GM12891 (cell line): Measurements from ENCODE around the gene ARHGAP24.

ENCODE experiments used
- PAX5 ChIP-seq: IDR thresholded peaks from 2 replicates; pipeline ENCODE4 v1.6.1; 2011; ENCODE audit warnings: low read length, moderate library complexity, mild to moderate bottlenecking; ENCODE audit not compliant: insufficient read depth, severe bottlenecking
- POLR2A ChIP-seq: IDR thresholded peaks from 2 replicates; pipeline ENCODE4 v1.6.1; 2011; ENCODE audit warnings: low read depth, low read length, control low read depth
- POLR2AphosphoS5 ChIP-seq: IDR thresholded peaks from 2 replicates; pipeline ENCODE4 v1.6.1; 2011; ENCODE audit warnings: low read depth, low read length, control low read depth
- POU2F2 ChIP-seq: IDR thresholded peaks from 2 replicates; pipeline ENCODE4 v1.6.1; 2011; ENCODE audit warnings: low read depth, mild to moderate bottlenecking, control low read depth, low read length, moderate library complexity
- SPI1 ChIP-seq: IDR thresholded peaks from 2 replicates; pipeline ENCODE4 v1.6.1; 2011; ENCODE audit warnings: low read depth, low read length, control low read depth
- TAF1 ChIP-seq: IDR thresholded peaks from 2 replicates; pipeline ENCODE4 v1.6.1; 2011; ENCODE audit warnings: low read depth, low read length, control low read depth

DNA sequence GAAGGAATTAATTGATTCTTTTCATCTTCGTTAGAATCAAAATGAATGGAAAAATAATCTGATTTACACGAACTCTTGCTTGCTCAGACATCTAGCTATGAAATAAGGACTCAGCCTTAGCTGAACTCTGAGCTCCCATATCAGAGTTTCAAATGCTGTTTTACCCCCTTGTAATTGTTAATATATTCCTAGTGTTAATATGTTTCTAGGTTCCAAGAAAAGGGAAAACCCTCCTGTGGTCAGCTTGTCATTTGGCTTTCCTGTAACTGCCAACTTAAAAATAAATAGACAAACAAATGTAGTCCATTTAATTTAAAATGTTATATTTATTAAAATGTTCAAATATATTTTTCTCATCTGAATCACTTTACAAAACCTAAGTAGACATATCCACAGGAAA, 432.1 kb downstream of the ARHGAP24 start:
- TF ChIP-seq POLR2AphosphoS5 (no peak), POLR2A (no peak), SPI1 (no peak), TAF1 (no peak), POU2F2 (no peak), PAX5 (no peak)
